Activated CD8-positive, alpha-beta T cell treated with anti-CD3 and anti-CD28 coated beads for 36 hours (primary cell): ENCODE measurements around the gene MEAF6. TPM values are rescaled to one million over a fixed set of nuclear protein-coding genes. Genes with fewer than 3 reads are reported as not detected.

Source experiments
- ATAC-seq: fragments of 200-7000 bp; cut with Tn5 transposase; one replicate; pipeline ENCODE4 v1.10.0; 2021; ENCODE audit warnings: mild to moderate bottlenecking, moderate library complexity
- CTCF ChIA-PET: fragments of 350-600 bp; sonication (Branson Sonifier 250); formaldehyde crosslinking; loops from one replicate; lab custom pipeline; 2021; ENCODE audit warnings: antibody characterized with exemption; lab: Charles Lee
- POLR2A ChIA-PET: fragments of 350-600 bp; sonication (Branson Sonifier 250); formaldehyde crosslinking; loops from one replicate; lab custom pipeline; 2021; ENCODE audit warnings: antibody characterized with exemption; lab: Charles Lee
- DNase-seq: peaks from one replicate; pipeline ENCODE4 v3.0.0-alpha.2; 2020
- H3K27ac Mint-ChIP-seq: one replicate; pipeline ENCODE4 v1.8.0; 2021; ENCODE audit warnings: mild to moderate bottlenecking, mixed read lengths
- H3K27me3 Mint-ChIP-seq: one replicate; pipeline ENCODE4 v1.8.0; 2021; ENCODE audit warnings: mixed read lengths
- H3K36me3 Mint-ChIP-seq: one replicate; pipeline ENCODE4 v1.8.0; 2021; ENCODE audit warnings: low read depth, mixed read lengths
- H3K4me1 Mint-ChIP-seq: one replicate; pipeline ENCODE4 v1.8.0; 2021; ENCODE audit warnings: low read depth, mixed read lengths
- H3K4me3 Mint-ChIP-seq: one replicate; pipeline ENCODE4 v1.8.0; 2021; ENCODE audit warnings: mild to moderate bottlenecking, moderate library complexity, mixed read lengths
- H3K9me3 Mint-ChIP-seq: one replicate; pipeline ENCODE4 v1.8.0; 2021; ENCODE audit warnings: mixed read lengths
- CTCF ChIP-seq: fragments of 200-600 bp; IDR thresholded peaks from one replicate; pipeline ENCODE4 v1.8.0; 2022; ENCODE audit warnings: antibody characterized with exemption, mild to moderate bottlenecking
- intact Hi-C: fragments of 100-400 bp; cut with micrococcal nuclease; formaldehyde crosslinking; loops from one replicate; pipeline ENCODE4 v1.10.0; 2022
- total RNA-seq, 2 experiments: library from RNA; stranded (reverse); gene quantifications; one replicate each; pipeline ENCODE4 v1.2.3, GENCODE V29; 2021

MEAF6 gene
- total RNA-seq, 2 experiments from 2014 or later: 74.0 to 76.3 TPM

DNA sequence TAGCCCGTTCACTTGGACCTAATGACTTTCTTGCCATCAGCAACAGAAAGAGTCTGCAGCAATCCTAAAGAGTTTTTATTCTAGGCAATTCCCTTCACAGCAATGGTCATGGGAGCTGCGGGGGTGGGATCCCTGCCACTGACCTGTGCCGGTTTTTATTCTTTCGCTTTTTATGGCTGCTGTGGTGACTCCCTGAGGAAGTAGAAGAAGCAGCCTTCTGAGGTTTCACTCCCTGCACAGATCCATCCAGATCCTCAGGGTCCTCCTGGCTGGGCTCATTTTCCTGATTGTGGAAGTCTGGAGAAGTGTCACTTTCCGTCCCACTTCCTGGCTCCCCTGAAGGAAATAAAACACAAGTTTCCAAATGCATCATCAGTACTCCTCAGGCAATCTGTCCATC lies 12.9 kb downstream of the MEAF6 start:
- no peak for TF ChIP-seq CTCF
- no peak overlapping the region for H3K4me3 Mint-ChIP-seq
- no peak for ATAC-seq
- peaks cover 16% of the 10 kb centered on the region for H3K4me1 Mint-ChIP-seq
- H3K27me3 Mint-ChIP-seq: no peaks in the 10 kb centered on the region
- ChIA-PET POLR2A (no interaction called here), CTCF (interaction anchor here (2.9 to 17.7 kb wide), 2 partner anchors 15 to 43 kb away, joined by 33 to 380 read pairs; no protein-coding TSS in a partner anchor)
- peaks cover 26% of the 10 kb centered on the region for H3K36me3 Mint-ChIP-seq
- intact Hi-C loops: no loop called here
- no peak for DNase-seq
- no peaks in the 10 kb centered on the region for H3K9me3 Mint-ChIP-seq
- no peak overlapping the region for H3K27ac Mint-ChIP-seq

GRCh38 chr1:37498872-37499617 lies 15.5 kb downstream of the MEAF6 start:
- Mint-ChIP-seq H3K27ac (no peak overlapping the region), H3K27me3 (no peaks in the 10 kb centered on the region), H3K9me3 (no peaks in the 10 kb centered on the region), H3K4me1 (peaks cover 19% of the 10 kb centered on the region), H3K36me3 (peaks cover 18% of the 10 kb centered on the region), H3K4me3 (no peak overlapping the region)
- ATAC-seq: no peak
- DNase-seq: no peak
- ChIA-PET POLR2A (interaction anchor here (0.6 kb wide), 1 partner anchor 15 kb away, joined by 3 read pairs; no protein-coding TSS in a partner anchor), CTCF (interaction anchor here (6.5 to 17.7 kb wide), 2 partner anchors 12 to 40 kb away, joined by 91 to 380 read pairs; no protein-coding TSS in a partner anchor)
- intact Hi-C loops: no loop called here
- TF ChIP-seq CTCF: no peak

DNA sequence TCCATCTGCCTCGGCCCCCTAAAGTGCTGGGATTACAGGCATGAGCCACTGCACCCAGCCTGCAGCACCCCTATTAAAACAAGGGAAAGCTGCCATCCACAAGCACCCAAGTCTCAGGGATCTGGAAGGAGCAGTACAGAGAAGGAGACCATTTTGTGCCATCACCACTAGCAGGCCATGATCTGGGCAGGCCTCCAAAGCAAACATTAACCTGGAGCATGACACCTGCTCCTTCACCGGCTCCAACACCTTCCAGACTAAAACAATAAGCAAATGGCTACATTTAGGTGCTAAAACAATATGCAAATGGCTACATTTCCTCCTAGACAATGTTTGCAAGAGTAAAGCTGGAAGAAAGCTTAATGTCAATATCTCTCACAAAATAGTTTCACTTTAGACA lies 16.7 kb downstream of the MEAF6 start:
- H3K36me3 Mint-ChIP-seq: peaks cover 26% of the 10 kb centered on the region
- no peaks in the 10 kb centered on the region for H3K27me3 Mint-ChIP-seq
- ChIA-PET POLR2A (interaction anchor here (0.9 to 1.0 kb wide), 2 partner anchors 13 to 17 kb away, joined by 3 read pairs; partner anchors contain the start of gene MEAF6), CTCF (interaction anchor here (0.9 to 17.7 kb wide), 5 partner anchors 11 to 181 kb away, joined by 3 to 380 read pairs (median 7); partner anchors contain the start of gene MEAF6)
- no peak for DNase-seq
- H3K4me3 Mint-ChIP-seq: no peak overlapping the region
- no peaks in the 10 kb centered on the region for H3K9me3 Mint-ChIP-seq
- intact Hi-C loops: no loop called here
- no peak for ATAC-seq
- H3K4me1 Mint-ChIP-seq: peaks cover 22% of the 10 kb centered on the region
- H3K27ac Mint-ChIP-seq: no peak overlapping the region
- no peak for TF ChIP-seq CTCF

DNA sequence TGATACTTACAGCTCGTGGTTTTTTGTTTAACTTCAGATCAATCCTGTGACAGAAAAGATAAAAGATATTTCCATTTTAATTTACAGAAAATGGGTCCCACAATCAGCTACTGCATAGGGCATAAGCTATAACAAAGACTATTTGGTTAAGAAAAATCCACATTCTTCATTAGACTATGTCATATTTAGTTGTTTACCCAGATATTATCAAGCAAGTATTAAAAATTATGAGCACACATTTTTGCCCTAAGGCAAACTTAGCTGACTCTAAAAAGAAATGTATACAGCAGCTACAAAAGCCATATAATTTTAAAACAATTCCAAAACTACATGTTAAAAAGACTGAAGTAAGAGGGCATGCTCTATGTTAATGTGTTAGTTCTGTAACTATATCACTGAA lies 18.7 kb downstream of the MEAF6 start:
- intact Hi-C loops: no loop called here
- Mint-ChIP-seq H3K36me3 (peaks cover 25% of the 10 kb centered on the region), H3K4me3 (no peak overlapping the region), H3K27ac (no peak overlapping the region), H3K27me3 (no peaks in the 10 kb centered on the region), H3K9me3 (no peaks in the 10 kb centered on the region), H3K4me1 (peaks cover 19% of the 10 kb centered on the region)
- POLR2A ChIA-PET: interaction anchor here (1.1 to 3.1 kb wide), 2 partner anchors 10 to 17 kb away, joined by 4 to 7 read pairs; no protein-coding TSS in a partner anchor
- DNase-seq (no peak), ATAC-seq (no peak)
- no peak for TF ChIP-seq CTCF
- CTCF ChIA-PET: interaction anchor here (1.3 to 17.7 kb wide), 3 partner anchors 9 to 37 kb away, joined by 3 to 380 read pairs (median 91); no protein-coding TSS in a partner anchor
